Thoracic aorta (tissue), 2 donors: ENCODE data around the gene DIP2A. TPM values are rescaled to one million over a fixed set of nuclear protein-coding genes. Genes with fewer than 3 reads are reported as not detected.

Experiments
- ATAC-seq: fragments of 150-250 bp; one replicate; pipeline ENCODE4 v1.8.0; 2017; ENCODE audit warnings: low read depth; ENCODE audit not compliant: insufficient number of reproducible peaks, low FRiP score
- DNase-seq: peaks from one replicate; pipeline ENCODE4 v3.0.0-alpha.2; 2020; ENCODE audit warnings: low spot score
- H3K27ac ChIP-seq, 2 donors: fragments of 200-600 bp; sonication (generic); 1 replicate in 1 of 2; 2 replicates in 1 of 2; pipeline ENCODE4 v1.5.1; 2016; ENCODE audit warnings: mild to moderate bottlenecking in 2 of 2, moderate library complexity in 2 of 2
- H3K27me3 ChIP-seq: fragments of 200-600 bp; sonication (generic); replicated peaks from 2 replicates; pipeline ENCODE4 v1.6.0; 2016; ENCODE audit warnings: mild to moderate bottlenecking; ENCODE audit not compliant: insufficient read depth
- H3K36me3 ChIP-seq: fragments of 200-600 bp; sonication (generic); one replicate; pipeline ENCODE4 v1.5.1; 2016
- H3K4me1 ChIP-seq, 2 donors: fragments of 200-600 bp; sonication (generic); 1 replicate in 1 of 2; 2 replicates in 1 of 2; pipeline versions ENCODE4 v1.5.1 to v1.6.0; 2016; ENCODE audit warnings: low read depth in 2 of 2, mild to moderate bottlenecking in 1 of 2; ENCODE audit not compliant: control insufficient read depth in 1 of 2
- H3K4me3 ChIP-seq: fragments of 200-600 bp; sonication (generic); 2 replicates; pipeline ENCODE4 v1.5.1; 2016; ENCODE audit warnings: mild to moderate bottlenecking
- H3K9me3 ChIP-seq: fragments of 200-600 bp; sonication (generic); 2 replicates; pipeline ENCODE4 v1.5.1; 2016
- total RNA-seq, 2 donors: library from RNA; depleted of rRNA; stranded (reverse); fragments of >200 nt; gene quantifications; one replicate each; pipeline versions ENCODE4 v1.1.0 to v1.2.3, GENCODE V29; 2016
- TF ChIP-seq, protein P1 (sequence below): fragments of 200-600 bp; sonication (generic); IDR thresholded peaks from one replicate; pipeline ENCODE4 v1.5.1; 2019; ENCODE audit warnings: antibody characterized with exemption

Gene DIP2A
- total RNA-seq, 2 donors from 2014 or later, result 47.7 to 58.3 TPM

GRCh38 chr21:46598581-46599572 is 140.2 kb downstream of the DIP2A start:
- Histone ChIP-seq H3K9me3 (peaks cover 7% of the 10 kb centered on the region), H3K36me3 (no peaks in the 10 kb centered on the region), H3K4me1 (peaks cover 5 to 15% of the 10 kb centered on the region in 2 donors), H3K27me3 (no peaks in the 10 kb centered on the region), H3K27ac (no peak overlapping the region), H3K4me3 (no peak overlapping the region)
- ATAC-seq (peak; percentile 64), DNase-seq (no peak)
- TF ChIP-seq, protein P1, sequence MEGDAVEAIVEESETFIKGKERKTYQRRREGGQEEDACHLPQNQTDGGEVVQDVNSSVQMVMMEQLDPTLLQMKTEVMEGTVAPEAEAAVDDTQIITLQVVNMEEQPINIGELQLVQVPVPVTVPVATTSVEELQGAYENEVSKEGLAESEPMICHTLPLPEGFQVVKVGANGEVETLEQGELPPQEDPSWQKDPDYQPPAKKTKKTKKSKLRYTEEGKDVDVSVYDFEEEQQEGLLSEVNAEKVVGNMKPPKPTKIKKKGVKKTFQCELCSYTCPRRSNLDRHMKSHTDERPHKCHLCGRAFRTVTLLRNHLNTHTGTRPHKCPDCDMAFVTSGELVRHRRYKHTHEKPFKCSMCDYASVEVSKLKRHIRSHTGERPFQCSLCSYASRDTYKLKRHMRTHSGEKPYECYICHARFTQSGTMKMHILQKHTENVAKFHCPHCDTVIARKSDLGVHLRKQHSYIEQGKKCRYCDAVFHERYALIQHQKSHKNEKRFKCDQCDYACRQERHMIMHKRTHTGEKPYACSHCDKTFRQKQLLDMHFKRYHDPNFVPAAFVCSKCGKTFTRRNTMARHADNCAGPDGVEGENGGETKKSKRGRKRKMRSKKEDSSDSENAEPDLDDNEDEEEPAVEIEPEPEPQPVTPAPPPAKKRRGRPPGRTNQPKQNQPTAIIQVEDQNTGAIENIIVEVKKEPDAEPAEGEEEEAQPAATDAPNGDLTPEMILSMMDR, result no peak

GRCh38 chr21:46600305-46600704 is 141.6 kb downstream of the DIP2A start:
- no peaks in the 10 kb centered on the region for H3K9me3 ChIP-seq
- H3K27ac ChIP-seq, result no peak overlapping the region
- no peaks in the 10 kb centered on the region for H3K27me3 ChIP-seq
- DNase-seq (no peak), ATAC-seq (no peak)
- H3K4me1 ChIP-seq, result peaks cover 5 to 15% of the 10 kb centered on the region in 2 donors
- TF ChIP-seq, protein P1, result no peak
- H3K36me3 ChIP-seq, result no peaks in the 10 kb centered on the region
- H3K4me3 ChIP-seq, result no peak overlapping the region

DNA sequence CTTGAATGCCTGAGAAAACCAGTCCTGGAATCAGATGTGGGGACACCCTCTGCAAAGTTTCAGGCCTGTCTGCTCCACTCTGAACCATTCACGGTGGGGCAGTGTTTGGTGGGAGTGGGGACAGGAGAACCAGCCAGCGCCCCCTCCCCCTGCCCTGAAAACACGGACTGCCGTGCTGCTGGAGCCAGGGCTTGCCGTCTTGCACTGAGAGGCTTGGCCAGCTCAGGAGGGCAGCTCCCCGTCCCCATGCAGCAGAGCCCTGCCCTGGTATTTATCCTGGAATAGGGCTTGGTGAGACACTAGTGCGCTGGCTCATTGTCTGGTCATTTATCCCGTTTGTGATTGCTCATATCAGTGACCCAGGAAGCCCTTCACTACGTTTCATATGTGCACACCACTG is 142.3 kb downstream of the DIP2A start:
- Histone ChIP-seq H3K4me1 (peaks cover 5 to 15% of the 10 kb centered on the region in 2 donors), H3K9me3 (no peaks in the 10 kb centered on the region), H3K36me3 (no peaks in the 10 kb centered on the region), H3K4me3 (no peak overlapping the region), H3K27me3 (no peaks in the 10 kb centered on the region), H3K27ac (no peak overlapping the region)
- TF ChIP-seq, protein P1, result no peak
- DNase-seq (no peak), ATAC-seq (no peak)

DNA sequence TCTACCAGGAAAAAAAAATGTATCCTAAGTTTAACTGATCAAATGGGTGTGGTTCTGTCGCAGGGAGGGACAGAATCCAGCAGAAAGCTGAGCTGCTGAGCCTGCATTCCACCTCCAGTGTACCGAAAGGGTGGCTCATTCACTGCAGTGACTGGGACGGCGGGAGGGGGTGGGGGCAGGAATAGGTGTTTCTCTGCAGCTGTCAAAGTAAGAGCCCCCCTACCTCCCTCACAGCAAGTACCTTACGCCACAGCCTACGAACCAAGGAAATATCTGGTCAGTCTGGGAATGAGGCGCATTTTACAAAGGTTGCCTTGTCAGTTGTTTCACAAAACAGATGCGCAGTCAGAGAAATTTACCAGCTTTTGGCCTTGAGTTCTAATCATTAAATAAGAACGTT is 144.5 kb downstream of the DIP2A start:
- Histone ChIP-seq H3K4me3 (no peak overlapping the region), H3K27ac (no peak overlapping the region), H3K36me3 (no peaks in the 10 kb centered on the region), H3K4me1 (peaks cover 5 to 15% of the 10 kb centered on the region in 2 donors), H3K27me3 (no peaks in the 10 kb centered on the region), H3K9me3 (no peaks in the 10 kb centered on the region)
- TF ChIP-seq, protein P1, result no peak
- DNase-seq (no peak), ATAC-seq (no peak)

- no peaks in the 10 kb centered on the region for H3K9me3 ChIP-seq
- TF ChIP-seq, protein P1, result no peak
- no peaks in the 10 kb centered on the region for H3K36me3 ChIP-seq
- no peaks in the 10 kb centered on the region for H3K27me3 ChIP-seq
- no peak overlapping the region for H3K27ac ChIP-seq
- DNase-seq (no peak), ATAC-seq (no peak)
- peaks cover 0 to 4% of the 10 kb centered on the region in 2 donors for H3K4me1 ChIP-seq
- H3K4me3 ChIP-seq, result no peak overlapping the region
These were observed 145.8 kb downstream of the DIP2A start for GRCh38 chr21:46604329-46604974.
